ENCODE data around the gene MRPL28.
"Not testable (repeated sequence)": the region's sequence is repeated elsewhere in the genome, so short reads cannot be mapped to it uniquely, and the experiment has no call there.

The MRPL28 gene

GRCh38 chr16:337437-337836 is 32.9 kb downstream of the MRPL28 start:
- no peak for FAIRE-seq

GRCh38 chr16:336269-336668 is 34.1 kb downstream of the MRPL28 start:
- FAIRE-seq = no peak

GRCh38 chr16:334861-335632 is 35.3 kb downstream of the MRPL28 start:
- not testable (repeated sequence) for FAIRE-seq

GRCh38 chr16:334164-334832 is 36.0 kb downstream of the MRPL28 start:
- not testable (repeated sequence) for FAIRE-seq

DNA sequence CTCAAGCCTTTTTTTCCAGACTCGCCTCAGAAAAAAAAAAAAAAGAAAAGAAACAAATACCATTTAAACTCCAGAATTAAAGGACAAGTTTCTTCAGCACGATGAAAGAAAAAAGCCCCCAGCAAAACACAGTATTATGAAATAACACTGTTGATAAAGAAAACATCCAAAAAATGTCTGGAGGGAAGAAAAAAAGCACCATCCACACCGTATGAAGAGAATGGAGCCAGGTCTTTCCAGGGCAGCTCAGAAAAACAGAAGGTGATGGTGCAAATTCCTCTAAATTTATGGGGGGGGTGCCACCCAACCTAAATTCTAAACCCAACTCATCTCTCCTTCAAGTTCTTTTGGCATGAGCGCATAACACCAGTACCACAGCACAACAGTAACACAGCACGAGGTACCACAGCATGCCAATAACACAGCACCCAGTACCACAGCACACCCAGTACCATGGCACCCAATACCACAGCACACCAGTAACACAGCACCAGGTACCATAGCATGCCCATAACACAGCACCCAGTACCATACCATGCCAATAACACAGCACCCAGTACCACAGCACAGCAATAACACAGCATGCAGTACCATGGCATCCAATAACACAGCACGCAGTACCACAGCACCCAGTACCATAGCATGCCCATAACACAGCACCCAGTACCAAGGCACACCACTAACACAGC is 36.8 kb downstream of the MRPL28 start:
- no peak for FAIRE-seq

GRCh38 chr16:331181-331814 is 39.0 kb downstream of the MRPL28 start:
- FAIRE-seq = not testable (repeated sequence)

GRCh38 chr16:330741-331140 is 39.6 kb downstream of the MRPL28 start:
- FAIRE-seq = no peak

- no peak for FAIRE-seq
Observed at GRCh38 chr16:325375-326145, 44.8 kb downstream of the MRPL28 start.

- no peak for FAIRE-seq
Observed at GRCh38 chr16:324451-325334, 45.6 kb downstream of the MRPL28 start.

DNA sequence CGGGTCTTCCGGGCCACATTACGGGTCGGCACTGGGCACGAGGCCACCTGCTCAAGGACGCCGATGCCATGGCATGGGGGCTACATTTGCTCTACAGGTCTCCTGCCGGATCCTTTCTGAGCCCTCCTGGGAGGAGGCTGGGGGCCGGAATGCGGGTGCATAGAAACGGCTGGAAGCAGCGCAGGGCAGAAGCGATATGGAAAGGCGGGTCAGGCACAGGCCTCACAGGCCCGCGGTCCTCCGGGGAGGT is 46.2 kb downstream of the MRPL28 start:
- FAIRE-seq = no peak

- no peak for FAIRE-seq
Observed at GRCh38 chr16:322476-323143, 47.7 kb downstream of the MRPL28 start.

- no peak for FAIRE-seq
Observed at GRCh38 chr16:321532-321931, 48.8 kb downstream of the MRPL28 start.

GRCh38 chr16:320206-320605 is 50.1 kb downstream of the MRPL28 start:
- FAIRE-seq = no peak

GRCh38 chr16:318628-319027 is 51.7 kb downstream of the MRPL28 start:
- no peak for FAIRE-seq

DNA sequence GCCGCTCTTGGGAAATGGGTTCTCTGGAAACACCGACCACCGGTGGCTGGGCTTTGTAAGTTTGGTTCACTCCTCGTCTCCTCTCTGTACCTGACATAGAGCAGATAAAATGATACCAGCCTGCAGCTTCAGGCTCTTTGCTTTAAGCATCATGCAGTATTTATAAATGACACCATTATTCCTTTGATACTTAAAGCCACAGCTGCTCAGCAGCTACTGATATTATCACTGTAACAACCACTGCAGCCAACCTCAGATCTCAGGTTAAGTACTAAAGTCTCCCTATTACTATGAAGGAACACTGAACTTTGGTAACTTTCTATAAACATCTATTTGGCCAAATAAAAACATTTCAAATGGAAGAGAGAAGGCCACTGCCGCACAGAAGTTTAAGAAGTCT is 52.8 kb downstream of the MRPL28 start:
- no peak for FAIRE-seq

Measured in islet of Langerhans (tissue), 1 donor.